IPS-15b (cell line): ENCODE results near the gene FLACC1.
"Not testable (repeated sequence)": the region's sequence is repeated elsewhere in the genome, so short reads cannot be mapped to it uniquely, and the experiment has no call there.

ENCODE experiments used
- H3K27me3 ChIP-seq: one replicate; pipeline ENCODE4 v1.6.1; 2013; ENCODE audit warnings: low read length; ENCODE audit not compliant: control insufficient read depth, insufficient read depth
- H3K36me3 ChIP-seq: one replicate; pipeline ENCODE4 v1.6.1; 2013; ENCODE audit warnings: low read length; ENCODE audit not compliant: control insufficient read depth, insufficient read depth
- H3K4me1 ChIP-seq: one replicate; pipeline ENCODE4 v1.6.1; 2013; ENCODE audit warnings: mild to moderate bottlenecking, low read length; ENCODE audit not compliant: control insufficient read depth, insufficient read depth
- H3K4me3 ChIP-seq: one replicate; pipeline ENCODE4 v1.5.1; 2013; ENCODE audit warnings: low read depth, low read length
- H3K9ac ChIP-seq: one replicate; pipeline ENCODE4 v1.6.1; 2013; ENCODE audit warnings: low read depth, mild to moderate bottlenecking, low read length
- H3K9me3 ChIP-seq: one replicate; pipeline ENCODE4 v1.6.1; 2013; ENCODE audit warnings: mild to moderate bottlenecking, low read length; ENCODE audit not compliant: control insufficient read depth, insufficient read depth

Gene FLACC1

GRCh38 chr2:201307876-201308275, 49.3 kb downstream of the FLACC1 start:
- no peak overlapping the region for H3K9ac ChIP-seq
- H3K9me3 ChIP-seq, result no peaks in the 10 kb centered on the region
- no peaks in the 10 kb centered on the region for H3K36me3 ChIP-seq
- no peaks in the 10 kb centered on the region for H3K27me3 ChIP-seq
- H3K4me3 ChIP-seq, result no peak overlapping the region
- no peaks in the 10 kb centered on the region for H3K4me1 ChIP-seq

GRCh38 chr2:201299929-201300328, 57.2 kb downstream of the FLACC1 start:
- not testable (repeated sequence) for H3K9ac ChIP-seq, H3K36me3 ChIP-seq, H3K27me3 ChIP-seq, H3K4me3 ChIP-seq, H3K9me3 ChIP-seq, H3K4me1 ChIP-seq

DNA sequence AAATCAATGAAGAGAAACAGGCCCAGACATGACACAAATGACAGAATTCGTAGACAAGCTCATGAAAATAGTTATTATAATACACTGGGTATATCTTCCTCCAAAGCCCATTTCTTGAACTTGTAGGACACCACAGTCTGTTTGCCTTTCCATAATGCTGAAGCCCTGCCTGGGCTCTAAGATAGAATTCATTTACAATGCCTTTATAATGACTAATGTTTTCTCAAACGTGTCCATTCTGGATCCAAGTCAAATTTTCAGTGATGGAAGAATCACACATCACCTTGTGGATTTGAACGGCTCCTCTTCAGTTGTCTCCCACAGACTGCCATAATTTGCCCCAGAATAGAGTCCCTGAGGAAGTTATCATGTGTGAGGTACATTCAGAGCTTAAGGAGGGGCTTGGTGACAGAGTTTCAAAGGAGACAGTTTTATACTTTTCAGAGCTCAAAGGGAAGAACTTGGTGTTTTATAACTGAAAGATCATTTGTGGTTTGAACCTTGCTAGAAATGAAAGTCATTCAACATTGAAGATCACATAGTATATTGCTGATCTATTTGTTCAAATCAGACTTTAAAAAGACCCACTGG, 58.6 kb downstream of the FLACC1 start:
- no peak overlapping the region for H3K9ac ChIP-seq
- no peak overlapping the region for H3K4me3 ChIP-seq
- H3K4me1 ChIP-seq, result no peaks in the 10 kb centered on the region
- H3K36me3 ChIP-seq, result no peaks in the 10 kb centered on the region
- no peaks in the 10 kb centered on the region for H3K27me3 ChIP-seq
- H3K9me3 ChIP-seq, result no peaks in the 10 kb centered on the region

GRCh38 chr2:201290457-201291148, 66.5 kb downstream of the FLACC1 start:
- not testable (repeated sequence) for H3K9me3 ChIP-seq, H3K4me3 ChIP-seq, H3K27me3 ChIP-seq, H3K36me3 ChIP-seq, H3K4me1 ChIP-seq, H3K9ac ChIP-seq

GRCh38 chr2:201285499-201285898, 71.6 kb downstream of the FLACC1 start:
- H3K4me1 ChIP-seq, result no peaks in the 10 kb centered on the region
- H3K4me3 ChIP-seq, result no peak overlapping the region
- no peaks in the 10 kb centered on the region for H3K36me3 ChIP-seq
- no peaks in the 10 kb centered on the region for H3K27me3 ChIP-seq
- H3K9ac ChIP-seq, result no peak overlapping the region
- no peaks in the 10 kb centered on the region for H3K9me3 ChIP-seq

DNA sequence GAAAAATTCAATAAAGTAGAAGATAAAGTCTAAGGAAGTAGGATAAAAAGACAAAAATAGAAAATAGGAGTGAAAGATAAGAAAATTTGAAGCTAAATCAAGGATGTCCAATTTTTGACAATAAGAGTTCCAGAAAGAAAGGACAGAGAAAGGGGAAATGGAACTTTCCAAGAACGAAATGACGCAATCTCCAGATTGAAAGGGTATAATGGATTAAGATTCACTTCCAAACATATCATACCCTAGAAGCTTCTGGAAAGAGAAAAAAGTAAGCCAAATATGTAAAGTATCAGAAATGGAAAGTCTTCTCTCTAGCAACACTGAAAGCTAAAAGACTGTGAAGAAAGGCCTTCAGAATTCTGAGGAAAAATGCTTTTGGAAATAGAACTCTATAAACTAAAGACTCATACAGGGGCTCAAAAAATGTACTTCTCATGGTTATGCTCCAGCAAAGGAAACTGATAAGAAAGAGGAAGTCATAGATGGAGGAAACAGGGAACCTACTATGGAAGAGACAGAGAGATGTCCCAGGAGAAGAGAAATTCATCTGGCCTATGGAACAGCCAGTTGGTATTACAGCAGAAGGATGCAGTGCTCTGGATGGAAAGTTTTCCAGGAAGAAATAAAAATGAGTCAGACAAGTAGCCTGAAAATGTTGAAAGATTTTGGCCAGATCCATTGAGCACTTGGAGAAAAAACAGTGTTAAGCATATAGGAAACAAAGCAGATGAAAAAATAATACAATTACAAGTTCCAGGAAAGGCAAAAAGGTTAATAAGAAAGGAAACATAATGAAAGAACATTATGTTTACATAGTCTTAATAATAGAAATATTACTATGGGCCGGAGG, 76.7 kb downstream of the FLACC1 start:
- no peaks in the 10 kb centered on the region for H3K27me3 ChIP-seq
- H3K9me3 ChIP-seq, result no peaks in the 10 kb centered on the region
- H3K4me3 ChIP-seq, result no peak overlapping the region
- H3K36me3 ChIP-seq, result no peaks in the 10 kb centered on the region
- H3K9ac ChIP-seq, result no peak overlapping the region
- no peaks in the 10 kb centered on the region for H3K4me1 ChIP-seq

DNA sequence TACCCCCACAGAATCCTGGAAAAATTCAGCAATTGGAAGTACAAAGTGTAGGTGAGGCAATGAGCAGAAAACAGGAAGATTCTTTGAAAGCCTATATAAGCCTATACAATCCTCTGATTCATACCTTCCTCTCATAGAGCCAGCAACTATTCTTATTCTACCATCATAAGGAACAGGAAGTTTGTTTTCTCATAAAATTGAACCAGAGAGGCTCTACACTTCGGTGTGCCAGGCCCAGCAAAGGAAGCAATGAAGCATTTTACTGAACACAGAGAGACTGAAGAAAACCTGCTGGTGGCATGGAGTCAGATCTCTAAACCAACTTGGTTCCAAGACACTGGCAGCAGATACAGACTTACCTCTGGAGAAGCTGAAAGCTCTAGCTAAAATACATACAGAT, 78.1 kb downstream of the FLACC1 start:
- H3K9ac ChIP-seq, result no peak overlapping the region
- no peaks in the 10 kb centered on the region for H3K4me1 ChIP-seq
- H3K4me3 ChIP-seq, result no peak overlapping the region
- no peaks in the 10 kb centered on the region for H3K36me3 ChIP-seq
- no peaks in the 10 kb centered on the region for H3K9me3 ChIP-seq
- no peaks in the 10 kb centered on the region for H3K27me3 ChIP-seq

DNA sequence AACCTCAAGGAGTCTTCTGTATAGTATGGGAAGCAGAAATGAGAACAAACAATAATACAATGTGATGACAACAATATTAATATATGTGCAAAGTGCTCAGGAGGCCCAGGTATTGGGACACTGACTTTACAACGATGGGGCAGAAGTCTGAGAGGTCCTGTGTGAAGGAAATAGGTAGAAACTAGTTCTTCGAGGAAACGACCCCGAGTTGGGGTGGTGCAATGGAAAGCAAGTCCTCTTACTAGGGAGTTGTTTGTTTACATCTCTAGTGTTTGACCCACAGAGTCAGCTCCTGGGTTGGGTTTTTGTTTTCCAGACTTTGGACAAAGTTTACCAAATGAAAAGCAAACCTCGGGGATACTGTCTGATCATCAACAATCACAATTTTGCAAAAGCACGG, 80.6 kb downstream of the FLACC1 start:
- no peaks in the 10 kb centered on the region for H3K9me3 ChIP-seq
- no peaks in the 10 kb centered on the region for H3K27me3 ChIP-seq
- H3K9ac ChIP-seq, result no peak overlapping the region
- H3K36me3 ChIP-seq, result no peaks in the 10 kb centered on the region
- H3K4me3 ChIP-seq, result no peak overlapping the region
- H3K4me1 ChIP-seq, result no peaks in the 10 kb centered on the region

DNA sequence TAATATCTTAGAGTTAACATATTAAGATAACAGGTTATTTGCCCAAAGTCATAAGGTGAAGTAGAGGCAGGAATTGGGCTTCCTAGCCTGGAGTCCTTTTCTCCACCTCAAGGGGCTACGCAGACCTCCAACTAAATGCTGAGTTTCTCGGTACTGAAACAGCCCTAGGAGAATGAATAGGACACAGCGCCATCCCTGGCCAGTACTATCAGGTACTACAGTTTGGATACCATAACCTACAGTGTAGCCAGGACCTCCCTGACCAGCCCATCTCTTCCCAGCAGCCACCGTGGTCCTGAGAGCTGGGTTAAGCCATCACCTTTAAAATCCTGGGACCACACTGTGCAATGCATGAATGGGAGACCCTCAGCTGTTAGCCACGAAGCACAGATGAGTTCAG, 81.2 kb downstream of the FLACC1 start:
- H3K27me3 ChIP-seq, result no peaks in the 10 kb centered on the region
- no peaks in the 10 kb centered on the region for H3K36me3 ChIP-seq
- H3K9me3 ChIP-seq, result no peaks in the 10 kb centered on the region
- no peaks in the 10 kb centered on the region for H3K4me1 ChIP-seq
- no peak overlapping the region for H3K4me3 ChIP-seq
- H3K9ac ChIP-seq, result no peak overlapping the region

DNA sequence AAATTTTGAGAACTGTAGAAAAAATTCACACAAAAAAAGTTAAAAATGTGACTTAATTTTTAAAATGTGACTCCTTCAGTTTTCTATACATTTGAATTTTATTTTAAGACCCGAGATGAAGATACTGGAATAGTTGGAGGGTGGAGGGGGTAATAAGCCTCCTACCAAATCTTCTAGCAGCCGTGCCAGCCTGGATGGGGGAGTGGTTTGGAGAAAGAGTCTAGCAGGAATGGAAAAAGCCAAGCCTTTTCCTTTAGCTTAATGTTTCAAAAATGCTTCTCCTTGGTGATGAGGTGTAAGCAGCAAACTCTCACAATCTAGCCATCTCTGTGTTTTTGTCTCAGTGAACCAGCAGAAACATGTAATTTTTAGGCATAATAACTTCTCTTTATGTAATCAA, 82.1 kb downstream of the FLACC1 start:
- no peaks in the 10 kb centered on the region for H3K9me3 ChIP-seq
- no peaks in the 10 kb centered on the region for H3K27me3 ChIP-seq
- H3K36me3 ChIP-seq, result no peaks in the 10 kb centered on the region
- no peak overlapping the region for H3K9ac ChIP-seq
- H3K4me3 ChIP-seq, result no peak overlapping the region
- no peaks in the 10 kb centered on the region for H3K4me1 ChIP-seq

DNA sequence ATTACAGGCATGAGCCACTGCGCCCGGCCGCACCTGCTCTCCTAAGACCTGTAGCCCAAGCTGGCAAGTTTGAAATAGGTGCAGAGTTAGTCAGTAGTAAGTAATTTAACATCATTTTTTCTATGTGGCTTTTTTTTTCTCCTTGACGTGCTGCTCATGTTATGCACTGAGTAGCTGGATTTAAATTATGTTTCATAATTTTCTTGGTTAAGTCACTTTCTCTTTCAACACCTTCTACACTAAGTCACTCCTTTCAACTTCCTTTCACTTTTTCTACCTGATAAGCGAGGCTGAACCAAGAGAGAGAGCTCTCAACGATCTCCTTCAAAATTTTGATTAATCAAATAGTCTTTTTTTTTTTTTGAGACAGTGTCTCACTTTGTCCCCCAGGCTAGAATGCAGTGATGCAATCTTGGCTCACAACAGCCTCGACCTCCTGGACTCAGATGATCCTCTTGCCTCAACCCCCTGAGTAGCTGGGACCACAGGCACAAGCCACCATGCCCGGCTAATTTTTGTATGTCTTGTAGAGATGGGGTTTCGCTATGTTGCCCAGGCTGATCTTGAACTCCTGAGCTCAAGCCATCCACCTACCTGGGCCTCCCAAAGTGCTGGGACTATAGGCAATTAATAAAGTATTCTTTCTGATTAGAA, 83.7 kb downstream of the FLACC1 start:
- H3K9ac ChIP-seq, result no peak overlapping the region
- no peaks in the 10 kb centered on the region for H3K27me3 ChIP-seq
- H3K36me3 ChIP-seq, result no peaks in the 10 kb centered on the region
- H3K4me1 ChIP-seq, result no peaks in the 10 kb centered on the region
- no peak overlapping the region for H3K4me3 ChIP-seq
- no peaks in the 10 kb centered on the region for H3K9me3 ChIP-seq
